GM08714 (cell line): ENCODE results near the gene THRB.

Experiments used
- H3K4me3 ChIP-seq: fragments of 200-500 bp; sonication (Bioruptor generic); 2 replicates; pipeline ENCODE4 v1.5.1; 2014; ENCODE audit warnings: mild to moderate bottlenecking, low read length, inconsistent platforms
- ZNF274 ChIP-seq: IDR thresholded peaks from 2 replicates; pipeline ENCODE4 v1.6.1; 2012; ENCODE audit warnings: mild to moderate bottlenecking, low read depth, low read length

The THRB gene

DNA sequence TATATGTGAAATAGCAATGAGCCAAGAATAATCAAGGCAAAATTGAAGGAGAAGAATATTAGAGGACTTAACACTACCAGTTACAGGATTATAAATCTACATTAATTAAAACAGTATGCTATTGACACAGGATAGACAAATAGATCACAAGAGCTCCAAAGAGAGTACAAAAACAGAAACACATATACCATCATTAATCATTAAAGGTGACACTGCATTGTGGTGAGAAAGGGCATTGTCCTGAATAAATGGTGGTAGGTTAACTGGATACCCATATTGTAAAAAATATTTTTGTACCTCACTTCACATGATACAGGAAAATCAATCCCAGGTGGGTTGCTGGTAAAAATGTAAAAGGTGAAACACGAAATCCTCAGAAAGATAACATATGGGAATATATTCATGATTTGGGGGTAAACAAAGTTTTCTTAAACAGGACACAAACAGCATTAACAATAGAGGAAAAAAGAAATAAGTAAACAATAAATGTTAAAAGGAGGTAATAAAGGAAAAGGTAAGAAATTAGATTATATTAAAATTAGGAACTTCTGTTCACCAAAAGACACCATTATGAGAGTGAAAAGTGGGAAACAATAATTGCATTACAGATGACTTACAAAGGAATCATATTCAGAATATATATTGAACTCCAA lies 145.2 kb downstream of the THRB start:
- TF ChIP-seq ZNF274, result no peak
- H3K4me3 ChIP-seq, result no peak overlapping the region

DNA sequence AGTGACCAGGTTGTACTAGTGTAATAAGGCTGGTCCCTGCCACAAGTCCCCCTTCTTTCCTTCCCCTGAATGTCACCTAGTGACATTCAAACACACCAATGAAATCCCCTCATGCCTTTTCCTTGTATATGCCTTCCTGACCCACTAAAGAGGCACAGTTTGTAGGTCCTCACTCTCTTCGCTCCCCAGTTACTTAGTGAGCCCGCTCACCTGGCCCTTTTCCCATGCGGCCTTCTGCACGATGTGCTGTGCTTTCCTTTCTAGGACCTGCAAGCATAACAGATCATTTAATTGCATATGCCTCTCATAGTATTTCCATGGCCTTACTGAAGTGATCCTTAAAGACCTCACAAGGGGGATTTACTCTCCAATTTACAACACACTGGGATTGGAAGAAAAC lies 146.3 kb downstream of the THRB start:
- TF ChIP-seq ZNF274, result no peak
- no peak overlapping the region for H3K4me3 ChIP-seq

DNA sequence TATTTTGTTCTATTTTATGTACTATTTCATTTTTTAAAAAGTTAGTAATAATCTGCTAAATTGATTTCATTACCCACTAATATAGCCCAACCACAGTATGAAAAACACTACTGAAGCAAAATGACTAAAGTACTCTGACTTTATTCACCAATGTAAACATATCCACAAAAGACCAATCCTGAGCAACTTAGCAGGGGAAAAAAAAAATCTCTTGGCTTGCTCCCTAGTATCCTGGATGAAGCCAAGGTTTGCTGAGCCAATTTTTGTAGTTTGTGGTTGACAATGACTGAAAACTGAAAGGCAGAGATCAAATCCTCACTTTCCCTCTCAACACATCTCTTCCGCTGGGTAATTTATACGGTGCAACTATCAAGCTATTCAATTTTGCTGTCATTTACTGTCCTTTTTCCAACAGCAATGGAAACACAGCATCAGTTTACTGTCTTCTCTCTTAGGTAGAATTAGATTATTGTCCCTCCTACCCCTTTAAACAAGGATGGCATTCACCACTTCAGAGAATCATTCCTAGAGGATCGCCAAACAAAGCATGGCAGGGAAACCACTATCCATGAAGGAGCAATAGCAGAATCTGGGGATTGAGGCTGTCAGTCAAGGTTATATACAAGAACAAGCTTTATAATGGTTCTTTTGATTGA lies 149.7 kb downstream of the THRB start:
- no peak overlapping the region for H3K4me3 ChIP-seq
- no peak for TF ChIP-seq ZNF274

DNA sequence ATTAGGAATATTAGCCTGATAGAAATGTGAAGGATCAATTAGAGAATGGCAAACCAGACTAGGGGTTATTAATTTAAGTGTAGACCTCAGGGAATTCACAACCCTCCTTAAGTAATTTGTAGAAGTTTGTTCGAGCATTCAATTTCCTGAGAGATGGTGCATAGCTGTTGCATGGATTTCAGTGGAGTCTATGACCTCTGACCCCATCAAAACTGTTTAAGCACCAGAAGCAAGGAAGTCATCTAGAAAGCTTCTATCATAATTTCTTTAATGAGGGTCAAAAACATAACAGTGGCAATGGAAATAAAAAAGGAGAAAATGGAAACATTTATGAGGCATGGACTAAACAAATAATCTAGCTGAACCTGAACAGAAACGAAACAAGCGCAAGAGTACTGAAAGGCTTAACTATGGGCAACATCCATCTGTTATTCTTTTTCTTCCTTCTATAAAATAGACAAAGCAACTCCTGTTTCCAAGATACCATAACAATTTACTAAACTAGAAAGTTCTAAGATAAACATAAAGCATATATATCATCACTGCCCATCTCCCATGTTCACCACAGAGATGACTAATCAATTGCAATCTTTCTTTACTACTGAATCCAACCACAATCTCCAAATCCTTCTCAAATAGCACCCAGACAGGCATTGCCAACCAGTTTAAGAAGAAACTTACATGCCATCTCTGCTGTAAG lies 151.4 kb downstream of the THRB start:
- TF ChIP-seq ZNF274, result no peak
- no peak overlapping the region for H3K4me3 ChIP-seq

DNA sequence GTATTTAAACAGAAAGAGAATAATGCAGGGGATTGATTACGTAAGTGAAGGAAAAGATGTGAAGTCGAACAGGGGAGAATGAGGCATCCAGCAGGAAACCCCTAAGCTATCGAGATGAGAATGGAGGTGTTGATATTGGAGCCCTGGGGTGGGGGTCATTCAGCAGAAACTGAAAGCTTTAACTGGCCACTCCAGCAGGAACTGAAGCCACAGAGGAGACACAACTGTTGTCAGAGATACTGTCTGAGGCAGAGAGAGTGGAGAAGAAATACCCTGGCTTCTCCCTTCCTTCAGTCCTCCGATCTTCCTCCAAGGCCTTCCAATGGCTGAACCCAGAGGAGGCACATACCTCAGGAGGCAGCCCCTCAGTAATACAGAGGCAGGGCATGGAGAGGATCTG lies 152.4 kb downstream of the THRB start:
- no peak overlapping the region for H3K4me3 ChIP-seq
- TF ChIP-seq ZNF274, result no peak

DNA sequence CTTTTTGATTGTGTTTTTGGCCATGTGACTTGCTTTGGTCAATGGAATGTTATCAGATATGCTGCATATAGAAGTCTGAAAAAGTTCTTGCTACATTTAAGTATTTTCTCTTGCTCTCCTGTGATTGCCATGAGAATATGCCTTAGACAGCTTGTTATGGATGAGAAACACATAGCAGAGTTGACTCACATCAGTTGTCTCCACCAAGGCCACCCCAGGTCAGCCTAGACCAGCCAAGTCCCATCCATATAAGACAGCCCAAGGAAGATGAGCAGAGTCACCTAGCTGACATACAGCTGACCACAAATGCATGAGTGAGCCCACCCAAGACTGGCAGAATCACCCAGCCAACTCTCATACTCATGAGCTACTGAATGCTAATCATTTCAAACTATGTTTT lies 153.0 kb downstream of the THRB start:
- TF ChIP-seq ZNF274, result no peak
- H3K4me3 ChIP-seq, result no peak overlapping the region

DNA sequence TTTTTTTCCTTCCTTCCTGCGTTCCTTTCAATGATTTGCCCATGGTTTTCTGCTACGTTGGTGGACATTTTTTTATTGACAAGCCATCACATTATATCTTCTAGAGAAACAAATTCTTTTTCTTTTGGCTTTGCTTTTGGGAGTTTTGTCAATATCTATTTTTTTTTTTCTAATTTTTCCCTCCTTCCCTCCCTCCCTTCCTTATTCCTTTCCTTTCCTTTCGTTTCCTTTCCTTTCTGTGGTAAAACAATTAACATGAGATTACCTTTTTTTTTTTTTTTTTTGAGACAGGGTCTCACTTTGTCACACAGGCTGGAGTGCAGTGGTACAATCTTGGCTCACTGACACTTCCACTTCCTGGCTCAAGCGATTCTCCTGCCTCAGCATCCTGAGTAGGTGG lies 153.7 kb downstream of the THRB start:
- no peak overlapping the region for H3K4me3 ChIP-seq
- no peak for TF ChIP-seq ZNF274

DNA sequence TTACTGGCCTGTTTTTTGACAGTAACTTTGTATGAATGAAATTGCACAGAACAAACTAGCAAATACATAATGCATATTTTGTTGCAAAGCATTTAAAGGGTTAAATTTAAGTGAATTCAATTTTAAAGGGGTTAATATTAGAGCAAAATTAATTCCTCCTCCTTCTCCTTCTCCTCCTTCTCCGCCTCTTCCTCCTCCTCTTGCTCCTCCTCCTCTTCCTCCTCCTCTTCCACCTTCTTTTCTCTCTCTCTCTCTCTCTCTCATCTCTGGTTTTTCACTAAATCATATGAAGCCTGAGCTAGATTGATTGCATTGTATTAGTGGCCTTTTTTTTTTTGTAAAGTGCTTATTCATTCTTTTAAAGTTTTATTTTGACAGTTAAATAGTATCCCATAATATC lies 154.5 kb downstream of the THRB start:
- TF ChIP-seq ZNF274, result no peak
- no peak overlapping the region for H3K4me3 ChIP-seq

DNA sequence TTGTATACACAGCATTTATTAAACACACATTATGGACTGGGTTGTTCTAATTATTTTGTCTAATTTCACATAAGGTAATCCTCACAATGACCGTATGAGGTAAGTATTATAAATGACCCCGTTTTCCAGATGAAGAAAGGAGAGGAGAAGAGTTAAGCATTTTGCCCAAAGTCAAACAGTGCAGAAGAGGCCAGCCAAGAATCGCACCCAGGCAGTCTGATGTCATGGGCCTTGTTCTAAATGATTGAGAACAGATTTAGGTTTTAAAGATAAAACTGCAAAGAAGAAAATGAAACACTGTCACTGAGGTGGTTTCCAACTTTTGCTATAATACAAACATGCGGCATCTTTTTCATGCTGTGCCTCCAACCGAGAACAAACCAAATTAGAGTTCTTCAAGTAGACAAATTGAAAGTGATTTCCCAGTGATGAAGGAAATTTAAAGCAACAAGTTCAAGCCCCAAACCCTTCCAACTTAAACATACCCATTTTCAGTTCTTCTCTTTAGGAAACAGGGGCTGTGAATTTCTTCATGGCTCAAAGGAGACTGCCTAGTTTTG lies 155.3 kb downstream of the THRB start:
- H3K4me3 ChIP-seq, result no peak overlapping the region
- no peak for TF ChIP-seq ZNF274

DNA sequence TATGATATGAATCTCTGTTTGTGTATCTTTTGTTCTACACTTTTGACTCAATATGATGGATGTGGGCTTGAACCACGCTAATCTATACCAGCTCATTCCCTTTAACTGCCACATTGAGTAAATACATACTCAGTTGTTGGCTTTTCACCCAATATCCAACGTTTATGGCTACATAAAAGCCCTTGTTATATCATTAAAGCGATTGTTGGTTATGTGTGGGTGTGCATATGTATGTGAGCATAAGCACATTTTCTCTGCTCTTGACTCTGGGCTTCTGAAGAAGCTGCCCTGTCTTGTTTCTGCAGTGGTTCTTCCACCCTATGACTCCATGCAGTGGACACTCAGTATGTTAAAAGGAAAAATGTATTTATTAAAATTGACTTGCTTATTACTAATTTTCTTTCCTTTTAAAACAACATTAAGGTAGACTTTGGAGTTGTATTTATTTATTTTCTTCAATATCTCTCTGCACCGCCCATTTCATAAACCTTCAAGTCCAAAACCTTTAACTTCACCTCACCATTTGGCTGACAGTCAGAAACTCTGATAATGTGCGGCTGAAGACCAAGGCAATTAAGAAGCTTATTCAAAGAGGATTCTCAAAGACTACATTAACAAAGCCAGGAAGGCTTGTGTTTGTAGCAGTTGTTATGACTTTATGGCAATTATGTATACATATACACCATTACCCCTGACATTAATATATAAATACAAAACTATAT lies 156.1 kb downstream of the THRB start:
- TF ChIP-seq ZNF274, result no peak
- no peak overlapping the region for H3K4me3 ChIP-seq

DNA sequence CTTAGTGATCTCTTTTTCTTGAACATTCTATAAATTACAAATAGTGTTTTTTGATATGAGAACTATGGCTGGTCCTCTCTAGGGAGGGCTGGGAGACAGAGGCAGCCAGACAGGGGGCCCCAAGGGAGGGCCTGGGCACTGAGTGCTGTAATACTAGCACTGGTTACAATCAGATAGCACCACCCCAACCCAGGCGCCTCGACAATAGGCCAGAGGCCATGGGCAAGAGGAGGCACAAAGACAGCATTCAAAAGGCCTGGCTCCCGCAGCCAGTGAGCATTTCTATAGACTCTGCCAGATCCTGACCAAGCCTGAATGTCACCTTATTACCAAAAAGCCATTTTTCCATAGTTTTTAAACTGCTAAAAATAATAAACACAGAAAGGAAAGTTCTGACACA lies 158.5 kb downstream of the THRB start:
- no peak for TF ChIP-seq ZNF274
- H3K4me3 ChIP-seq, result no peak overlapping the region

DNA sequence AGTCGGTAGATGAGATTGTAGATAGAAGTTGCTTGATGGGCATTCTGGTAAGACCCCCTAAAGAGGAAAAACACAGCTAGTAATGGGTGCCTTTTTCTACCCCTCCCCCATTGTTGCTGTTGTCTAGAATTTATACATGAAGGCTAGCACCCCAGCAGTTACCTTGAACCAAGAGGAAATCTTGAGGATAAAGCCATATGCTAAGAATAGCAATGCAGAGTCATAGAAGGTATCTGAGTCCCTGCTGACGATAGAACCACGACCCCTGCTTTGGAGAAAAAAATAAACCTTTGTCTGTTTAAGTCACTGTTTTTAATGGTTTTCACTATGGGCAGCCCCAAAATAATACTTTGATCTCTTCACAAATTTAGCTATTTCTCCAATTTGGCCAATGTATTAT lies 162.6 kb downstream of the THRB start:
- no peak for TF ChIP-seq ZNF274
- no peak overlapping the region for H3K4me3 ChIP-seq

DNA sequence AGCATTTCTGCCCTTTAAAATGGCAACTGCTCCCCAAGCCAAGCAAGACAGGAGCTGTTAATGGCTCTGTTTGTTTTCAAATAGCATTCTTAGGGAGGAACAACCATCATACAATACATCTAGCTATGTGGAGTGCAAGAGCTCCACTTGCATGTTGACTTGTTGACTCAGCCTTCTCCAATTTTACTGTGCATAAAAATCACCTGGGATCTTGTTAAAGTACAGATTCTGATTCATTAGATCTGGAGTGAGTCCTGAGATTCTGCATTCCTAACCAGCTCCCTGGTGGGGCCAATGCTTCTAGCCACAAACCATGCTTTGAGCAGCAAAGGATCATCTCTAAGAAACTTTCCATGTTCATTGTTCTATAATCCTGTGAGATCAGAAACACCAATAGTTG lies 171.4 kb downstream of the THRB start:
- TF ChIP-seq ZNF274, result no peak
- H3K4me3 ChIP-seq, result no peak overlapping the region

DNA sequence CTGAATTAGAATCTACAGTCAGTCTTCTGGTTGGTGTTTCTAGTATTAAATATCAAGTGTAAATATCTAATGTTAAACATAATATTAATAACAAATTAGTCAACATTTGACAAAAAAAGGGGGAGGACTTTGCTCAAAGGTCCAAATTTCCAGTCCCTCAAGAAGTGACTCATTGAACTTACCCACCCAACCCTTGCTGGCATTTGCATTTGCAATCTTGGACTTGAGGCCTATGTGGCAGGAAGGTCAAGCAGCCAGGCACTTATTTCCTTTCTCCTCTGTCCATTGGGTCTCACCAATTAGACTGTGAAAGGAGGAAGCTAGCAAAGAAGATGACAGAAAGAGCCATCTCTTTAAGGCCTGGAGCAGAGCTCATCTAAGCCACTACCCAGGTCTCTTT lies 174.0 kb downstream of the THRB start:
- H3K4me3 ChIP-seq, result no peak overlapping the region
- TF ChIP-seq ZNF274, result no peak
